H1 (cell line): ENCODE data around the gene BRME1. TPM values are rescaled to one million over a fixed set of nuclear protein-coding genes. Genes with fewer than 3 reads are reported as not detected.

Experiments
- CTCF ChIA-PET: fragments of 300-600 bp; sonication (Branson Sonifier 250); formaldehyde crosslinking; loops from one replicate; lab custom pipeline; 2021; ENCODE audit not compliant: partially characterized antibody; lab: Charles Lee
- POLR2A ChIA-PET: fragments of 300-600 bp; sonication (Branson Sonifier 250); formaldehyde crosslinking; loops from one replicate; lab custom pipeline; 2021; ENCODE audit warnings: inconsistent platforms; ENCODE audit not compliant: partially characterized antibody; lab: Charles Lee
- DNase-seq, 2 experiments: peaks; one replicate each; pipeline versions ENCODE4 v3.0.0 to v3.0.0-alpha.2; 2010 to 2022; ENCODE audit warnings: low spot score in 2 of 2, low read depth in 1 of 2, mixed read lengths in 1 of 2
- FAIRE-seq: peaks from 2 replicates; lab custom pipeline; 2011; peaks lifted over from hg19 to GRCh38; lab: Jason Lieb, UNC
- H2AFZ ChIP-seq: 2 replicates; pipeline ENCODE4 v1.8.1; 2012; ENCODE audit warnings: low read length, inconsistent platforms
- H2AK5ac ChIP-seq: 2 replicates; pipeline ENCODE4 v1.6.1; 2013; ENCODE audit warnings: low read depth, low read length
- H2BK120ac ChIP-seq: replicated peaks from 2 replicates; pipeline ENCODE3; 2013; ENCODE audit warnings: low read depth, low read length, inconsistent platforms
- H2BK12ac ChIP-seq: 2 replicates; pipeline ENCODE4 v1.6.1; 2013; ENCODE audit warnings: low read depth, low read length
- H2BK15ac ChIP-seq: 2 replicates; pipeline ENCODE4 v1.6.1; 2013; ENCODE audit warnings: low read length
- H2BK20ac ChIP-seq: 2 replicates; pipeline ENCODE4 v1.6.1; 2013; ENCODE audit warnings: low read length
- H2BK5ac ChIP-seq: 2 replicates; pipeline ENCODE4 v1.6.1; 2013; ENCODE audit warnings: low read depth, low read length
- H3K14ac ChIP-seq: 2 replicates; pipeline ENCODE4 v1.6.1; 2013; ENCODE audit warnings: inconsistent platforms; ENCODE audit not compliant: insufficient read length
- H3K18ac ChIP-seq: 2 replicates; pipeline ENCODE4 v1.6.1; 2013; ENCODE audit warnings: low read length; ENCODE audit errors: extremely low read depth
- H3K23ac ChIP-seq: 2 replicates; pipeline ENCODE4 v1.6.1; 2013; ENCODE audit warnings: inconsistent platforms; ENCODE audit not compliant: insufficient read length
- H3K23me2 ChIP-seq: 2 replicates; pipeline ENCODE4 v1.6.1; 2013; ENCODE audit warnings: low read depth, low read length
- H3K27ac ChIP-seq: 2 replicates; pipeline ENCODE4 v1.6.1; 2011; ENCODE audit warnings: low read depth, low read length, inconsistent platforms
- H3K27me3 ChIP-seq, 4 experiments: replicated peaks in 1 of 4; 1 replicate in 1 of 4; 2 replicates in 3 of 4; pipeline versions ENCODE4 v1.6.1 to v1.8.1; 2011 to 2013; ENCODE audit warnings: low read length in 3 of 4, mild to moderate bottlenecking in 3 of 4, inconsistent platforms in 2 of 4, mixed read lengths in 2 of 4, moderate library complexity in 1 of 4; ENCODE audit not compliant: control insufficient read depth in 3 of 4, insufficient read depth in 3 of 4; ENCODE audit errors: extremely low read depth in 1 of 4
- H3K36me3 ChIP-seq, 4 experiments: 2 replicates each; pipeline versions ENCODE4 v1.6.1 to v1.8.1; 2011 to 2013; ENCODE audit warnings: mild to moderate bottlenecking in 4 of 4, low read length in 3 of 4, moderate library complexity in 2 of 4, control low read depth in 1 of 4, inconsistent platforms in 1 of 4; ENCODE audit not compliant: insufficient read depth in 4 of 4, control insufficient read depth in 2 of 4
- H3K4ac ChIP-seq: replicated peaks from 2 replicates; pipeline ENCODE3; 2013; ENCODE audit warnings: low read length, low read depth, mixed read lengths, inconsistent platforms; ENCODE audit not compliant: insufficient read length
- H3K4me1 ChIP-seq, 4 experiments: replicated peaks in 1 of 4; 1 replicate in 1 of 4; 2 replicates in 3 of 4; pipeline versions ENCODE4 v1.6.1 to v1.8.1; 2011 to 2013; ENCODE audit warnings: low read length in 3 of 4, inconsistent platforms in 2 of 4, mixed read lengths in 1 of 4; ENCODE audit not compliant: insufficient read depth in 4 of 4, control insufficient read depth in 3 of 4
- H3K4me2 ChIP-seq, 2 experiments: 2 replicates each; pipeline versions ENCODE4 v1.6.1 to v1.8.1; 2011 to 2013; ENCODE audit warnings: low read depth in 2 of 2, low read length in 2 of 2, control low read depth in 1 of 2, inconsistent platforms in 1 of 2, mild to moderate bottlenecking in 1 of 2; ENCODE audit not compliant: insufficient read depth in 1 of 2
- H3K4me3 ChIP-seq, 4 experiments: fragments of 200-600, 300-600 bp in 1 of 4; sonication (generic), shearing (Covaris generic), sonication (Bioruptor Twin) in 1 of 4; 2 replicates each; pipeline versions ENCODE4 v1.5.1 to v1.8.1; 2011 to 2016; ENCODE audit warnings: low read length in 4 of 4, low read depth in 3 of 4, control low read depth in 2 of 4, inconsistent platforms in 2 of 4, mild to moderate bottlenecking in 2 of 4, mixed read lengths in 1 of 4, moderate library complexity in 1 of 4; ENCODE audit not compliant: insufficient read depth in 2 of 4; ENCODE audit errors: extremely low read depth in 1 of 4
- H3K56ac ChIP-seq: replicated peaks from 2 replicates; pipeline ENCODE3; 2013; ENCODE audit warnings: low read depth, mild to moderate bottlenecking, mixed read lengths, low read length, inconsistent platforms; ENCODE audit not compliant: insufficient read length
- H3K79me1 ChIP-seq: 2 replicates; pipeline ENCODE4 v1.6.1; 2013; ENCODE audit warnings: low read depth, low read length, control low read depth
- H3K79me2 ChIP-seq, 2 experiments: 2 replicates each; pipeline versions ENCODE4 v1.6.1 to v1.8.1; 2012 to 2013; ENCODE audit warnings: low read length in 2 of 2, mild to moderate bottlenecking in 2 of 2, inconsistent platforms in 1 of 2; ENCODE audit not compliant: insufficient read depth in 2 of 2, control insufficient read depth in 1 of 2
- H3K9ac ChIP-seq, 4 experiments: replicated peaks in 1 of 4; 1 replicate in 1 of 4; 2 replicates in 3 of 4; pipeline versions ENCODE4 v1.6.1 to v1.8.1; 2011 to 2013; ENCODE audit warnings: low read depth in 3 of 4, low read length in 3 of 4, control low read depth in 2 of 4, mild to moderate bottlenecking in 2 of 4, moderate library complexity in 2 of 4, inconsistent platforms in 1 of 4; ENCODE audit errors: extremely low read depth in 1 of 4
- H3K9me3 ChIP-seq, 2 experiments: 2 replicates each; pipeline versions ENCODE4 v1.6.1 to v1.8.1; 2012 to 2013; ENCODE audit warnings: mild to moderate bottlenecking in 2 of 2, moderate library complexity in 2 of 2, control low read depth in 1 of 2, inconsistent platforms in 1 of 2, low read depth in 1 of 2, low read length in 1 of 2, mixed read lengths in 1 of 2; ENCODE audit not compliant: insufficient read depth in 2 of 2
- H4K20me1 ChIP-seq, 2 experiments: replicated peaks in 1 of 2; 2 replicates each; pipeline versions ENCODE3 to v1.8.1; 2011 to 2013; ENCODE audit warnings: inconsistent platforms in 2 of 2, low read length in 2 of 2, mild to moderate bottlenecking in 1 of 2; ENCODE audit not compliant: insufficient read depth in 2 of 2, control insufficient read depth in 1 of 2
- H4K5ac ChIP-seq: 2 replicates; pipeline ENCODE4 v1.6.1; 2013; ENCODE audit warnings: low read length, low read depth, mixed read lengths, inconsistent platforms; ENCODE audit not compliant: insufficient read length
- H4K8ac ChIP-seq: 2 replicates; pipeline ENCODE4 v1.8.0; 2013; ENCODE audit warnings: mild to moderate bottlenecking, moderate library complexity, low read length, inconsistent platforms; ENCODE audit not compliant: insufficient read depth; ENCODE audit errors: extremely low read depth
- H4K91ac ChIP-seq: replicated peaks from 2 replicates; pipeline ENCODE3; 2013; ENCODE audit warnings: low read length, mixed read lengths, inconsistent platforms; ENCODE audit not compliant: insufficient read length
- YY1 ChIP-seq: IDR thresholded peaks from 2 replicates; pipeline ENCODE4 v1.6.1; 2011; ENCODE audit warnings: low read depth, mild to moderate bottlenecking, low read length
- WGBS, 2 experiments: shearing (Covaris generic) in 1 of 2; methylation state at CpG; one replicate each; pipeline versions ENCODE4 v1.1.6 to v1.1.7; 2013 to 2015; ENCODE audit warnings: low lambda C conversion rate in 2 of 2, mixed read lengths in 2 of 2, inconsistent platforms in 1 of 2, low coverage in 1 of 2, missing lambda C conversion rate in 1 of 2; ENCODE audit not compliant: insufficient replicate concordance in 2 of 2, insufficient coverage in 1 of 2, insufficient read length in 1 of 2; ENCODE audit errors: extremely low coverage in 1 of 2, missing lambda C conversion rate in 1 of 2; 5-methylcytosine and 5-hydroxymethylcytosine counted together
- polyA plus RNA-seq, 7 experiments: library from polyadenylated mRNA; depleted of rRNA in 3 of 7; stranded (reverse) in 5 of 7; unstranded in 2 of 7; fragments of >200 nt in 5 of 7; fragments of 200-250 nt in 2 of 7; gene quantifications; 1 replicate in 5 of 7; 2 replicates in 1 of 7; 4 replicates in 1 of 7; pipeline versions ENCODE4 v1.2.1 to v1.2.3, GENCODE V29; 2011 to 2013; ENCODE audit warnings: missing spikeins in 2 of 7, mixed read lengths in 2 of 7
- total RNA-seq: library from RNA; stranded (reverse); fragmentation: NEBNext Ultra II Directional; extraction: Animal tissue kit (Norgen Biotek cat#: 25700); gene quantifications from 2 replicates; pipeline ENCODE4 v1.2.1, GENCODE V29; 2021
- TF ChIP-seq, protein P1 (sequence below): IDR thresholded peaks from 2 replicates; pipeline ENCODE4 v1.6.1; 2012; ENCODE audit warnings: low read length, inconsistent platforms

Gene BRME1
- total and polyA plus RNA-seq, 2 of the 8 experiments (the other 6 are each of a cell fraction or from before 2014, with no cell fraction given) = 4.6 to 4.7 TPM

DNA sequence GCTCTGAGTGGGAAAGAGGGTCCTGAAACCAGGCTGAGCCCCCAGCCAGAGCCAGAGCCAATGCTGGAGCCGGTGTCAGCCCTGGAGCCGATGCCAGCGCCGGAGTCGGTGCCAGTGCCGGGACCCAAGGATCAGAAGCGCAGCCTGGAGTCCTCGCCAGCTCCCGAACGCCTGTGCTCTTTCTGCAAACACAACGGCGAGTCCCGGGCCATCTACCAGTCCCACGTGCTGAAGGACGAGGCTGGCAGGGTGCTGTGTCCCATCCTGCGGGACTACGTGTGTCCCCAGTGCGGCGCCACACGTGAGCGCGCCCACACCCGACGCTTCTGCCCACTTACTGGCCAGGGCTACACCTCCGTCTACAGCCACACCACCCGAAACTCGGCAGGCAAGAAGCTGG, 28.6 kb downstream of the BRME1 start:
- no peak overlapping the region for H3K18ac ChIP-seq
- no peak overlapping the region for H4K8ac ChIP-seq
- H3K4me2 ChIP-seq = no peak overlapping the region
- no peak overlapping the region for H3K27ac ChIP-seq
- no peak overlapping the region for H3K23ac ChIP-seq
- H3K79me2 ChIP-seq = no peaks in the 10 kb centered on the region
- no peak overlapping the region for H2BK120ac ChIP-seq
- DNase-seq = no peak
- H2AK5ac ChIP-seq = no peak overlapping the region
- no peaks in the 10 kb centered on the region for H3K79me1 ChIP-seq
- no peak overlapping the region for H4K5ac ChIP-seq
- ChIA-PET CTCF (interaction anchor here (0.8 to 6.0 kb wide), 12 partner anchors 15 to 199 kb away, joined by 3 to 68 read pairs (median 3); partner anchors contain the start of gene MISP3), POLR2A (no interaction called here)
- no peak overlapping the region for H2BK5ac ChIP-seq
- peaks cover 0 to 5% of the 10 kb centered on the region in 2 experiments for H4K20me1 ChIP-seq
- H3K9me3 ChIP-seq = no peaks in the 10 kb centered on the region
- no peak for TF ChIP-seq YY1
- TF ChIP-seq, protein P1, sequence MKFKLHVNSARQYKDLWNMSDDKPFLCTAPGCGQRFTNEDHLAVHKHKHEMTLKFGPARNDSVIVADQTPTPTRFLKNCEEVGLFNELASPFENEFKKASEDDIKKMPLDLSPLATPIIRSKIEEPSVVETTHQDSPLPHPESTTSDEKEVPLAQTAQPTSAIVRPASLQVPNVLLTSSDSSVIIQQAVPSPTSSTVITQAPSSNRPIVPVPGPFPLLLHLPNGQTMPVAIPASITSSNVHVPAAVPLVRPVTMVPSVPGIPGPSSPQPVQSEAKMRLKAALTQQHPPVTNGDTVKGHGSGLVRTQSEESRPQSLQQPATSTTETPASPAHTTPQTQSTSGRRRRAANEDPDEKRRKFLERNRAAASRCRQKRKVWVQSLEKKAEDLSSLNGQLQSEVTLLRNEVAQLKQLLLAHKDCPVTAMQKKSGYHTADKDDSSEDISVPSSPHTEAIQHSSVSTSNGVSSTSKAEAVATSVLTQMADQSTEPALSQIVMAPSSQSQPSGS = no peak
- no peak overlapping the region for H3K4me3 ChIP-seq
- H3K9ac ChIP-seq = no peak overlapping the region
- H2AFZ ChIP-seq = no peak overlapping the region
- peaks cover 24 to 49% (median 35%) of the 10 kb centered on the region in 4 experiments for H3K27me3 ChIP-seq
- H3K36me3 ChIP-seq = no peaks in the 10 kb centered on the region
- H3K4ac ChIP-seq = no peak overlapping the region
- H3K23me2 ChIP-seq = no peaks in the 10 kb centered on the region
- H3K56ac ChIP-seq = no peak overlapping the region
- no peak for FAIRE-seq
- H3K14ac ChIP-seq = no peak overlapping the region
- peaks cover 6 to 19% (median 16%) of the 10 kb centered on the region in 4 experiments for H3K4me1 ChIP-seq
- H4K91ac ChIP-seq = no peak overlapping the region
- H2BK12ac ChIP-seq = no peak overlapping the region
- no peak overlapping the region for H2BK15ac ChIP-seq
- H2BK20ac ChIP-seq = no peak overlapping the region
- 91% methylated on average over 27 of the region's 27 CpGs; no CpG with 5 or more reads in 1 of the 2 experiments for WGBS, 2 experiments
